AML-193 (cell line): ENCODE results near the gene DUSP6.

ENCODE experiments used
- DNase-seq, 2 experiments: peaks; one replicate each; lab custom pipeline; 2025; lab: John Stamatoyannopoulos, UW

DUSP6 gene

GRCh38 chr12:89328151-89329030, 23.9 kb downstream of the DUSP6 start:
- no peak for DNase-seq

GRCh38 chr12:89327486-89328094, 24.7 kb downstream of the DUSP6 start:
- no peak for DNase-seq

GRCh38 chr12:89326239-89327040, 25.9 kb downstream of the DUSP6 start:
- DNase-seq = no peak

GRCh38 chr12:89325495-89325894, 26.8 kb downstream of the DUSP6 start:
- DNase-seq = no peak

GRCh38 chr12:89324437-89324836, 27.9 kb downstream of the DUSP6 start:
- DNase-seq = no peak

- no peak for DNase-seq
Measured at GRCh38 chr12:89323568-89324218, 28.6 kb downstream of the DUSP6 start.

GRCh38 chr12:89320735-89321134, 31.6 kb downstream of the DUSP6 start:
- no peak for DNase-seq

- no peak for DNase-seq
Measured at GRCh38 chr12:89319606-89320005, 32.7 kb downstream of the DUSP6 start.

- DNase-seq = no peak
Measured at GRCh38 chr12:89319122-89319521, 33.2 kb downstream of the DUSP6 start.

- no peak for DNase-seq
Measured at GRCh38 chr12:89316705-89317139, 35.6 kb downstream of the DUSP6 start.

GRCh38 chr12:89314060-89314761, 38.1 kb downstream of the DUSP6 start:
- DNase-seq = no peak

- no peak for DNase-seq
Measured at GRCh38 chr12:89311703-89312293, 40.5 kb downstream of the DUSP6 start.

- DNase-seq = no peak
Measured at GRCh38 chr12:89309815-89310214, 42.5 kb downstream of the DUSP6 start.

GRCh38 chr12:89309440-89309802, 42.9 kb downstream of the DUSP6 start:
- DNase-seq = no peak

GRCh38 chr12:89307474-89308253, 44.6 kb downstream of the DUSP6 start:
- no peak for DNase-seq

GRCh38 chr12:89306827-89307473, 45.4 kb downstream of the DUSP6 start:
- peak; percentile 78 to 88 for DNase-seq

GRCh38 chr12:89305373-89305772, 46.9 kb downstream of the DUSP6 start:
- no peak for DNase-seq

- DNase-seq = no peak
Measured at GRCh38 chr12:89299931-89300330, 52.4 kb downstream of the DUSP6 start.

GRCh38 chr12:89299417-89299816, 52.9 kb downstream of the DUSP6 start:
- no peak for DNase-seq
